HCT116 (cell line): ENCODE data around the gene ABCA5. TPM values are rescaled to one million over a fixed set of nuclear protein-coding genes. Genes with fewer than 3 reads are reported as not detected.

ENCODE experiments used
- ATAC-seq: fragments of 200-7000 bp; cut with Tn5 transposase; 2 replicates; pipeline ENCODE4 v1.9.1; 2020; ENCODE audit warnings: mild to moderate bottlenecking, moderate library complexity
- BruUV-seq: library from RNA; stranded (reverse); fragments of 400-500 nt; replicated peaks from 2 replicates; lab custom pipeline; 2021; lab: Mats Ljungman, UMichigan
- CTCF ChIA-PET: fragments of 300-600 bp; sonication (Branson Sonifier 250); formaldehyde crosslinking; loops from one replicate; lab custom pipeline; 2021; ENCODE audit warnings: antibody characterized with exemption; lab: Charles Lee
- POLR2A ChIA-PET: fragments of 300-600, 350-600 bp; sonication (Branson Sonifier 250); formaldehyde crosslinking; loops from one replicate; lab custom pipeline; 2021; ENCODE audit warnings: antibody characterized with exemption; lab: Charles Lee
- RAD21 ChIA-PET, 2 experiments: fragments of 300-600 bp; sonication (Branson Sonifier 250); formaldehyde crosslinking; loops; one replicate each; lab custom pipeline; 2023; ENCODE audit warnings: low total read pairs in 2 of 2; ENCODE audit not compliant: uncharacterized antibody in 2 of 2, unreplicated experiment in 2 of 2, low non-redundant PET in 1 of 2; lab: Charles Lee
- DNase-seq: peaks from one replicate; pipeline ENCODE4 v3.0.0-alpha.2; 2010; ENCODE audit warnings: low read depth, low spot score
- H2AFZ ChIP-seq: fragments of 200-600 bp; shearing (Covaris generic), sonication (generic); 2 replicates; pipeline ENCODE4 v1.6.1; 2017; ENCODE audit warnings: low read depth, mixed run types, mixed read lengths, antibody characterized with exemption, low read length; ENCODE audit not compliant: poor library complexity, severe bottlenecking
- H3K27ac ChIP-seq: 2 replicates; pipeline ENCODE4 v1.5.1; 2012; ENCODE audit warnings: low read depth, low read length
- H3K27me3 ChIP-seq: fragments of 200-600 bp; sonication (generic); 2 replicates; pipeline ENCODE4 v1.6.1; 2016; ENCODE audit warnings: mixed run types, low read length, mixed read lengths; ENCODE audit not compliant: insufficient read depth
- H3K36me3 ChIP-seq, 2 experiments: fragments of 200-500 bp in 1 of 2; fragments of 200-600 bp in 1 of 2; sonication (Bioruptor generic) in 1 of 2; sonication (generic) in 1 of 2; 2 replicates each; pipeline versions ENCODE4 v1.5.1 to v1.6.1; 2014 to 2016; ENCODE audit warnings: low read length in 2 of 2, inconsistent platforms in 1 of 2, mixed read lengths in 1 of 2, mixed run types in 1 of 2; ENCODE audit not compliant: insufficient read depth in 2 of 2, control insufficient read depth in 1 of 2
- H3K4me1 ChIP-seq, 2 experiments: fragments of 200-600 bp in 1 of 2; sonication (generic) in 1 of 2; 2 replicates each; pipeline versions ENCODE4 v1.5.1 to v1.6.1; 2012 to 2017; ENCODE audit warnings: low read length in 2 of 2, inconsistent platforms in 1 of 2, mild to moderate bottlenecking in 1 of 2, mixed read lengths in 1 of 2, mixed run types in 1 of 2, moderate library complexity in 1 of 2; ENCODE audit not compliant: insufficient read depth in 2 of 2, control insufficient read depth in 1 of 2
- H3K4me2 ChIP-seq: fragments of 200-600 bp; sonication (generic); 2 replicates; pipeline ENCODE4 v1.6.1; 2017; ENCODE audit warnings: mixed run types, low read length, mixed read lengths
- H3K4me3 ChIP-seq, 2 experiments: fragments of 200-600 bp in 1 of 2; sonication (generic) in 1 of 2; replicated peaks in 1 of 2; 2 replicates each; pipeline ENCODE4 v1.5.1; 2011 to 2016; ENCODE audit warnings: low read length in 2 of 2, control low read depth in 1 of 2, low read depth in 1 of 2, mild to moderate bottlenecking in 1 of 2, mixed read lengths in 1 of 2, mixed run types in 1 of 2
- H3K79me2 ChIP-seq: fragments of 200-600 bp; sonication (generic); 2 replicates; pipeline ENCODE4 v1.6.1; 2017; ENCODE audit warnings: mild to moderate bottlenecking, mixed run types, low read length, moderate library complexity, mixed read lengths; ENCODE audit not compliant: insufficient read depth
- H3K9ac ChIP-seq: fragments of 200-600 bp; sonication (generic); 2 replicates; pipeline ENCODE4 v1.6.1; 2016; ENCODE audit warnings: low read length, mixed read lengths
- H3K9me2 ChIP-seq: fragments of 200-600 bp; sonication (generic), shearing (Covaris generic); 2 replicates; pipeline ENCODE4 v1.6.1; 2017; ENCODE audit warnings: mixed run types, mild to moderate bottlenecking, moderate library complexity; ENCODE audit not compliant: insufficient read depth
- H3K9me3 ChIP-seq, 2 experiments: fragments of 200-500 bp in 1 of 2; fragments of 200-600 bp in 1 of 2; sonication (Bioruptor generic) in 1 of 2; sonication (generic) in 1 of 2; 2 replicates each; pipeline ENCODE4 v1.6.1; 2014 to 2017; ENCODE audit warnings: low read length in 2 of 2, mixed read lengths in 2 of 2, inconsistent platforms in 1 of 2, low read depth in 1 of 2, mild to moderate bottlenecking in 1 of 2, mixed run types in 1 of 2, moderate library complexity in 1 of 2; ENCODE audit not compliant: control insufficient read depth in 1 of 2, insufficient read depth in 1 of 2
- H4K20me1 ChIP-seq: fragments of 200-600 bp; sonication (generic), shearing (Covaris generic); 2 replicates; pipeline ENCODE4 v1.6.1; 2017; ENCODE audit warnings: mixed run types, mild to moderate bottlenecking, moderate library complexity; ENCODE audit not compliant: insufficient read depth
- CBX3 ChIP-seq: IDR thresholded peaks from 2 replicates; pipeline ENCODE4 v1.6.1; 2012; ENCODE audit warnings: low read depth
- CEBPB ChIP-seq: IDR thresholded peaks from 2 replicates; pipeline ENCODE4 v1.6.1; 2012; ENCODE audit warnings: low read depth
- EGR1 ChIP-seq: IDR thresholded peaks from 2 replicates; pipeline ENCODE4 v1.6.1; 2012; ENCODE audit warnings: low read depth
- ELF1 ChIP-seq: IDR thresholded peaks from 2 replicates; pipeline ENCODE4 v1.6.1; 2012; ENCODE audit warnings: low read depth, borderline replicate concordance
- EZH2 ChIP-seq: fragments of 200-600 bp; sonication (generic); IDR thresholded peaks from 2 replicates; pipeline ENCODE4 v1.6.1; 2017; ENCODE audit warnings: antibody characterized with exemption, mixed run types
- JUND ChIP-seq: IDR thresholded peaks from 2 replicates; pipeline ENCODE4 v1.6.1; 2012
- POLR2A ChIP-seq: IDR thresholded peaks from 2 replicates; pipeline ENCODE4 v1.7.0; 2011; ENCODE audit warnings: borderline replicate concordance; ENCODE audit not compliant: insufficient read depth, insufficient read length; ENCODE audit errors: extremely low read depth
- SIN3A ChIP-seq: IDR thresholded peaks from 2 replicates; pipeline ENCODE4 v1.6.1; 2012; ENCODE audit warnings: low read depth
- SP1 ChIP-seq: IDR thresholded peaks from 2 replicates; pipeline ENCODE4 v1.6.1; 2012; ENCODE audit warnings: low read depth
- SRF ChIP-seq: IDR thresholded peaks from 2 replicates; pipeline ENCODE4 v1.6.1; 2012; ENCODE audit warnings: low read depth
- TCF7L2 ChIP-seq: IDR thresholded peaks from 2 replicates; pipeline ENCODE4 v1.7.0; 2011; ENCODE audit warnings: borderline replicate concordance, inconsistent platforms; ENCODE audit not compliant: insufficient read depth, insufficient read length; ENCODE audit errors: extremely low read depth
- YY1 ChIP-seq: IDR thresholded peaks from 2 replicates; pipeline ENCODE4 v1.6.1; 2011; ENCODE audit warnings: low read length, low read depth, moderate library complexity, mild to moderate bottlenecking; ENCODE audit not compliant: insufficient replicate concordance; ENCODE audit errors: extremely low read depth
- ZBTB33 ChIP-seq: IDR thresholded peaks from 2 replicates; pipeline ENCODE4 v1.6.1; 2011; ENCODE audit warnings: mild to moderate bottlenecking, low read length, moderate library complexity; ENCODE audit not compliant: insufficient replicate concordance; ENCODE audit errors: extremely low read depth
- intact Hi-C: fragments of 100-400 bp; cut with micrococcal nuclease; formaldehyde crosslinking; loops from 2 replicates; pipeline ENCODE4 v1.10.0; 2022
- total RNA-seq: library from RNA; stranded (reverse); gene quantifications from one replicate; pipeline ENCODE4 v1.2.1, GENCODE V29; 2021; ENCODE audit not compliant: unreplicated experiment

Gene ABCA5
- total RNA-seq, 1 experiment from 2014 or later: 6.8 TPM

- Histone ChIP-seq H3K9me3 (no peaks in the 10 kb centered on the region), H3K4me2 (no peak within 1 kb of the TSS), H3K27me3 (no peaks in the 10 kb centered on the region), H3K4me1 (no peaks in the 10 kb centered on the region), H3K9ac (no peak within 1 kb of the TSS), H3K9me2 (no peaks in the 10 kb centered on the region; the same call in 1 of the 2 replicates), H3K27ac (no peak within 1 kb of the TSS), H2AFZ (no peak within 1 kb of the TSS), H4K20me1 (no peaks in the 10 kb centered on the region), H3K79me2 (no peaks in the 10 kb centered on the region), H3K36me3 (no peaks in the 10 kb centered on the region), H3K4me3 (no peak within 1 kb of the TSS)
- intact Hi-C loops: no loop called here
- RAD21 ChIA-PET: no interaction called here
- no peak for ATAC-seq
- CTCF ChIA-PET: interaction anchor here (1.2 kb wide), 1 partner anchor 457 kb away, joined by 3 read pairs; no protein-coding TSS in a partner anchor
- no TSS peak for BruUV-seq
- DNase-seq: no peak
- TF ChIP-seq EZH2: no peak
- TF ChIP-seq CEBPB: no peak
- TF ChIP-seq CBX3: no peak
- POLR2A ChIA-PET: no interaction called here
Observed at GRCh38 chr17:69228576-69228975, 98.4 kb downstream of the ABCA5 start, which contains the start of gene ABCA10. Gene ABCA10, minus strand, starts transcription at chr17:69228824. Its CDS starts 3,466 bp downstream, at chr17:69225358.

- Histone ChIP-seq H3K36me3 (no peaks in the 10 kb centered on the region), H3K9ac (no peak overlapping the region), H3K27me3 (no peaks in the 10 kb centered on the region), H3K4me1 (no peaks in the 10 kb centered on the region), H3K4me3 (no peak overlapping the region), H3K4me2 (no peak overlapping the region), H2AFZ (no peak overlapping the region), H3K9me2 (no peaks in the 10 kb centered on the region; the same call in 1 of the 2 replicates), H3K9me3 (no peaks in the 10 kb centered on the region), H3K27ac (no peak overlapping the region), H4K20me1 (no peaks in the 10 kb centered on the region), H3K79me2 (no peaks in the 10 kb centered on the region)
- BruUV-seq: no TSS peak
- intact Hi-C loops: no loop called here
- no peak for DNase-seq
- TF ChIP-seq YY1 (no peak), SRF (no peak), SP1 (no peak), CBX3 (no peak), EGR1 (no peak), EZH2 (no peak), TCF7L2 (no peak), POLR2A (no peak), SIN3A (no peak), ELF1 (no peak), JUND (no peak), ZBTB33 (no peak)
- POLR2A ChIA-PET: no interaction called here
- CTCF ChIA-PET: interaction anchor here (1.2 kb wide), 1 partner anchor 457 kb away, joined by 3 read pairs; no protein-coding TSS in a partner anchor
- no peak for ATAC-seq
- RAD21 ChIA-PET: no interaction called here
Observed at GRCh38 chr17:69228018-69228417, 98.9 kb downstream of the ABCA5 start.
